HG03045 (cell line): ENCODE measurements around the gene TANGO2.

Experiments
- ATAC-seq: cut with Tn5 transposase; IDR thresholded peaks from one replicate; pipeline ENCODE4 v1.9.1; 2021; ENCODE audit warnings: mild to moderate bottlenecking, moderate library complexity; ENCODE audit not compliant: unreplicated experiment

The TANGO2 gene

GRCh38 chr22:20039683-20040325 is 18.9 kb downstream of the TANGO2 start:
- no peak for ATAC-seq

- no peak for ATAC-seq
Observed at GRCh38 chr22:20040327-20041200, 19.7 kb downstream of the TANGO2 start.

- no peak for ATAC-seq
Observed at GRCh38 chr22:20043057-20043996, 22.4 kb downstream of the TANGO2 start.

- ATAC-seq = no peak
Observed at GRCh38 chr22:20043997-20044342, 23.1 kb downstream of the TANGO2 start.

- ATAC-seq = no peak
Observed at GRCh38 chr22:20044495-20045151, 23.7 kb downstream of the TANGO2 start.

GRCh38 chr22:20046730-20047129 is 25.8 kb downstream of the TANGO2 start:
- no peak for ATAC-seq

GRCh38 chr22:20051927-20052308 is 31.0 kb downstream of the TANGO2 start:
- ATAC-seq = no peak

GRCh38 chr22:20052309-20053259 is 31.7 kb downstream of the TANGO2 start:
- no peak for ATAC-seq

- ATAC-seq = no peak
Observed at GRCh38 chr22:20053407-20054033, 32.6 kb downstream of the TANGO2 start.

GRCh38 chr22:20054034-20054427 is 33.1 kb downstream of the TANGO2 start:
- ATAC-seq = no peak

- ATAC-seq = no peak
Observed at GRCh38 chr22:20054485-20054884, 33.6 kb downstream of the TANGO2 start.

GRCh38 chr22:20055144-20055543 is 34.2 kb downstream of the TANGO2 start:
- no peak for ATAC-seq

GRCh38 chr22:20055654-20056053 is 34.7 kb downstream of the TANGO2 start:
- no peak for ATAC-seq

GRCh38 chr22:20056161-20056560 is 35.3 kb downstream of the TANGO2 start:
- no peak for ATAC-seq

GRCh38 chr22:20056696-20057386 is 35.9 kb downstream of the TANGO2 start:
- no peak for ATAC-seq

GRCh38 chr22:20057596-20058268 is 36.8 kb downstream of the TANGO2 start:
- no peak for ATAC-seq

- ATAC-seq = no peak
Observed at GRCh38 chr22:20058989-20059770, 38.3 kb downstream of the TANGO2 start.
